HG03442 (cell line): ENCODE measurements around the gene PARD6B.
"Not testable (repeated sequence)": the region's sequence is repeated elsewhere in the genome, so short reads cannot be mapped to it uniquely, and the experiment has no call there.

Experiments used
- ATAC-seq: cut with Tn5 transposase; IDR thresholded peaks from one replicate; pipeline ENCODE4 v1.9.1; 2021; ENCODE audit warnings: mild to moderate bottlenecking, moderate library complexity; ENCODE audit not compliant: unreplicated experiment

PARD6B gene, protein sequence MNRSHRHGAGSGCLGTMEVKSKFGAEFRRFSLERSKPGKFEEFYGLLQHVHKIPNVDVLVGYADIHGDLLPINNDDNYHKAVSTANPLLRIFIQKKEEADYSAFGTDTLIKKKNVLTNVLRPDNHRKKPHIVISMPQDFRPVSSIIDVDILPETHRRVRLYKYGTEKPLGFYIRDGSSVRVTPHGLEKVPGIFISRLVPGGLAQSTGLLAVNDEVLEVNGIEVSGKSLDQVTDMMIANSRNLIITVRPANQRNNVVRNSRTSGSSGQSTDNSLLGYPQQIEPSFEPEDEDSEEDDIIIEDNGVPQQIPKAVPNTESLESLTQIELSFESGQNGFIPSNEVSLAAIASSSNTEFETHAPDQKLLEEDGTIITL

DNA sequence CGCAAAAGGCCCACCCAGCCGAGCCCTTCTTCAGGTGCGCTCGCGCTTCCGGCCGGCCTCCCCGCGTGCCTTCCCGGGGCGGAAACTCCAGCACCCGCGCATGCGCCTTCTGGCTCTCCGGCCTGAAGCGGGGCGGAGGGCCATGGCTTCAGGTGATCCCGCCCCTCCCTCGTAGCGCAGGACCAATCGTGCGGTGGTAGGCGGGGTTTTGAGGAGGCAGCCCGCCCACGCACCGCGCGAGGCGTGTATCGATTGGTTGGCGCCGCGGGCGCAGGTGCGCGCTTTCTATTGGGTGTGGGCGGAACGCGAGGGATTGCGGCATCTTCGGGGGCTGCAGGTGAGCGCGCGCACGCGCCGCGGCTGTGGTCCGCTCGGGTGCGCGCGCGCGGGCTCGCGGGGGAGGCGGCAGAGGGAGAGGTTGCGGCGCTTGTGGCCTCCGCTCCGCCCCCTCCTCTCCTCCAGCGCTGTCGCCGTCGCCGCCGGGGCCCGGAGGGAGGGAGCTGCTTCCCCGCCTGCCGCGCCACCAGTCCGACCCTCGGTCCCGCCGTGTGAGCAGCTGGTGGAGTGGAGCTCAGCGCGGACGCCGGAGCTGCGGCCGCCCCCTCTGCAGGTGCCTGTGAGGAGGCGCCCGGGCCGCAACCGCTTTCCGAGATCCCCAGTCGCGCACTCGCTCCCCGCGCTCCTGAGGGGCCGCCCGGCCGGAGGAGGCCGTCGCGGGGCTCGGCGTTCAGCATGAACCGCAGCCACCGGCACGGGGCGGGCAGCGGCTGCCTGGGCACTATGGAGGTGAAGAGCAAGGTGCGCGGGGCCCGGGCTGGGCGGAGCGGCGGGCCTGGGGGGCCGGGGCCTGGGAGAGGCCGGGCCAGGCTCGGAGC is at the start of gene PARD6B:
Gene PARD6B, plus strand, starts transcription at position 526 of the 875 bp plus-strand sequence. Its CDS starts 207 bp downstream, at position 733.
- peak; percentile 80 for ATAC-seq

DNA sequence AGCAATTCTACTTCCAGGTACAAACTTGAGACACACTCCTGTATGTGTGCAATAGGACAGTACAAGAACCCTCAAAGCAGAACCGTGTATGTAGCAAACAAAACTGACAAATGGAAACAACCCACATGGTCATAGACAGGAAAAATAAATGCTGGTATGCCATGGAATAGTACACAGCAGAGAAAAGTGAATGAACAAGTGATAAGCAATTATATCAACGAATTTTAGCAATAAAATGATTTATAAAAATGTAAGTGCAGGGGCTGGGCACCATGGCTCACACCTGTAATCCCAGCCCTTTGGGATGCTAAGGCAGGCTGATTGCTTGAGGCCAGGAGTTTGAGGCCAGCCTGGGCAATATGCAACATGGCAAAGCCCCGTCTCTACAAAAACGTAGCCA is 49.3 kb upstream of the PARD6B start:
- ATAC-seq, result no peak

DNA sequence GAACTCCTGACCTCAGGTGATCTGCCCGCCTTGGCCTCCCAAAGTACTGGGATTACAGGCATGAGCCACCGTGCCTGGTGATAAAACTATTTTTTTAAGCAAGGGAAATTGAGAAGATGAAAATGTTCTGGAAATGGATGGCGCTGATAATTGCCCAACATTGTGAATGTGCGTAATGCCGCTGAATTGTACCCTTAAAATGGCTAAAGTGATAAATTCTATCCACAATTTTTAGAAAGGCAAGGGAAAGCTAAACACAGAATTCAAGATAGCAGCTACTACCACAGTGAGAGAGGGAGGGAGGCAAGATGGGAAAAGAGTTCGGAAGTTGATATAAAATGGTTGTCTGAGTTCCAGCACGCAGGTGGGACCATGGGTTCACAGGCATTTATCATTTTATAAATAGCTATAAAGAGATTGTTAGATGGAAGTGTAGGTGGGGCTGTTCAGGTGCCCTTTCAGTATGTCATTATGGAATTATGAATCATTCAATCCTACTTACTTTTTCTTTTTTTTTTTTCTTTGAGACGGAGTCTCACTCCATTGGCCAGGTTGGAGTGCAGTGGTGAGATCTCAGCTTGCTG is 48.3 kb upstream of the PARD6B start:
- ATAC-seq, result no peak

DNA sequence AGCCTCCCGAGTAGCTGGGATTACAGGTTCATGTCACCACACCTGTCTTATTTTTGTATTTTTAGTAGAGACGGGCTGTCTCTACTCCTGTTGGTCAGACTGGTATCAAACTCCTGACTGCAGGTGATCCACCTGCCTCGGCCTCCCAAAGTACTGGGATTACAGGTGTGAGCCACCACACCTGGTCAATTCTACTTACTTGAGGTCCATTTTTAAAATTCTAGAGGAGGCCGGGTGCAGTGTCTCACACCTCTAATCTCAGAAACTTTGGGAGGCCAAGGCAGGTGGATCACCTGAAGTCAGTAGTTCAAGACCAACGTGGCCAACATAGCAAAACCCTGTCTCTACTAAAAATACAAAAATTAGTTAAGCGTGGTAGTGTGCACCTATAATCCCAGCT is 47.8 kb upstream of the PARD6B start:
- no peak for ATAC-seq

DNA sequence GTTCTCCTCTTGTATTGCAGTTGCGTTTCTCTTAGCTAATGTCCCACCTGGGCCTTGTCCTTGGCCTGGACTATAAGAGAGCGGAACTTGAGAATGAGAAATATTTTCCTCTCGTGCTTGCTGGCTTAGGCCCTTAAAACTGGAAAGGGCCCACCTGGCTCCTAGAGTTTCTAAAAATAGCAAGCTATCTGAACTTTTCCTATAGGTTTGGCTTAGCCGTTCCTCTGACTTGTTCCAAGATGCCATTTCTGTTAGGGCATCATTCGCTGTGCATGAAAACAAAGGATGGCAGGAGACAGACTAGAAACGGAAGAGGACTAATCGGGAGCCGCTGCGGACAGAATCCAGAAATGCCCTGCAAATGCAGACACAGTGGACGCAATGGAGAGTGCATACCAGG is 44.6 kb upstream of the PARD6B start:
- no peak for ATAC-seq

DNA sequence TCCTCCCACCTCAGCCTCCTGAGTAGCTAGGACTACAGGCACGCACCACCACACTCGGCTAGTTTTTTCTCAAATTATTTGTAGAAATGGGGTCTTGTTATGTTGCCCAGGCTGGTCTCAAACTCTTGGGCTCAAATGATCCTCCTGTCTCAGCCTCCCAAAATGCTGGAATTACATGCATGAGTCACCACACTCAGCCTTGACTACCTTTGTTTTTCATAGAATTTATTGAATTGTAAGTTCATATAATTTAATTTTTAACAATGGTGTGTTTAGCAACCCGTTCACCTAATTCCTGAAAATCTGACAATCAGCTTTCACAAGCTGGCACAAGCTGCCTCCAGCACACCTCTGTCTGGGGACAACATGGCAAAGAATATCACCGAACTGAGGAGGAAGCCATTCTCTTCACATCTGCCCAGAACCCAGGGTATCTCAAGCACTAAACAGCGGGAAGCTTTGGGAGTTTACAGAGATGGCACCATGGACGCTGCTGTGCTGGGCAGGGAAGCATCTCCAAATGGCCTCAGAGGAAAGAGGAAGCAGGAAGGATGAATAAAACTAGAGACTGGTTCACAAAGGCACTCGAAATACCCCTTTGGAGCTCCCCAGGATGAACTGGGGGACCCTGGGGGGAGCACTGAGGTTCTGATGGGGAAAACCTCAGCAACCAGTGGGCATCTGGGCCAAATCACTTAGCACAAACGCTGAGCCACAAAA is 43.0 kb upstream of the PARD6B start:
- ATAC-seq, result no peak

DNA sequence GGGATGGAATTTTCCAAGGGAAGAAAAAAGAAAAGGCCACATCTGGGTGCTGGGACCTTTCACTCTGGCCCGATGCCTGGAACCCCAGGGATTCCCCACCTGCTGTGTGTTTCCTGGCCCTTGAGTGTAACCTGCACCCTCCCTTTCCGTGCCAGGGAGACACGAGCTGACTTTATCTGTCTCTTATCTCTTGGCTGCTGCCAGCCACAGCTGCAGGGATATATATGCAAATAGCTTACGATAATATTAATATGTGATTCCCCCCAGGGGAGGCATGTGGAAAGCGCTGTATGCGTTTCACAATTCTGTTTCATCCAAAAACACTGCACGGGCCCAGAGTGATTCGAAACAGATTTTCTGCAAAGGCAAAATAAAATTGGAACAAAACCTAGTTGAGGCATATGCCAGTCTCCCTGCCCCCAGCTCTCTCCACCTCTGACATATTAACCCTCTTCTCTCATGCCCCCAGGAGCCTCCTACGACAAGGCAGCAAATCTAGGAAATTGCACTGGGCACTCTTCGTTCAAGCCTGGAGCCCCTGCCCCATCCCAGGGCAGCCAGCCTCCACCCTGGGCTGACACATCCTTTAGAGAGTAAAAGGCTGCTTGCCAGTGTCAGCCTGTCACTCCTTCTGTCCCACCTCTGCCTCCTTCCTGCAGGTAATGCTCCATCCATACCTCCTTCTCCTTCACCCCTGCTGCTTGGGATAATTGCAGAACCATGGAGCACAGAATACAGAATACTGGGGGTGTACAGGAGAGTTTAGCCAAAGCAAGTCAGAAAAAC is 41.3 kb upstream of the PARD6B start:
- no peak for ATAC-seq

DNA sequence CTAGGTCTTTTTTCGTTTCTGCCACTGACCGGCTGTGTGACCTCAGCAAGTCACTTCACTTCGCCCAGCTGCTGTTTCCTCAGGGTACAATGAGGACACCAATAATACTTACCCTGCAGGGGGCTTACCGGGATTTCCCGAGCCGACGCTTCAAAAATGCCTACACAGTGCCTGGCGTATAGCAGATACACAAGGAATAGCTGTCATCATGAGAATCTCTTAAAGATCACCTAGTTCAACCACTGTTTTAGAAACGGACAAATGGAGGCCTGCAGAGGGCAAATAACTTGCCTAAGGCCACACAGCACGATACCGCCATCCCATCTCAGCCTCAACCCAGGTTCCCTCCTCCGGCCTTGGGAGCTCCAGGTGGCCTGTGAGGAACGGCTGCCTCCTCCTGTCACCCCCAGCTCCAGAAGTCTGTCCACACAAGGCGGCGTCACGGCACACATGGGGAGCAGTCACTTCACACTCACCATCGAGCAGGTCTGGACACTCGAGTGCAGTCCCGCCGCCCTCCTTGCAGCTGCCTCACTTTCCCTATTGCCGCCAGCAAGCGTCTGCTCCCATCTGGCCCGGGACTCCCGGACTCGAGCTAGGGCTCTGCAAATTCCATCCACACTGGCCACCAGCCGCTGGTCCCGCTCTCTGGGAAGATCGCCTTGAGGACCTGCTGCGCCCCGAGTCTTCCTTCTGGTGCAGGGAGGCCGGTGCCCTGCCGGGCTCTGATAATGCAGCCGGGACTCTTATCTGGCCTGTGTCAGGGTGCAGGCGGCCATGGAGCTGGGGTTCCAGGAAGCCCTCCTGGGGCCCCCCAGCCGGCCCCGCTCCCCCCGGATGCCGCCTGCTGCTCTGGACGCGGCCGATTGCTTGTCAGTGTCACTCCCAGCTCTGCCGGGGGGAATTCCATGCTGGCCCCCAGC is 40.5 kb upstream of the PARD6B start, which contains the start of gene RIPOR3:
Gene RIPOR3, minus strand, starts transcription at position 893 of the 923 bp plus-strand sequence. Its CDS starts 414 bp downstream, at position 479.
- no peak for ATAC-seq

DNA sequence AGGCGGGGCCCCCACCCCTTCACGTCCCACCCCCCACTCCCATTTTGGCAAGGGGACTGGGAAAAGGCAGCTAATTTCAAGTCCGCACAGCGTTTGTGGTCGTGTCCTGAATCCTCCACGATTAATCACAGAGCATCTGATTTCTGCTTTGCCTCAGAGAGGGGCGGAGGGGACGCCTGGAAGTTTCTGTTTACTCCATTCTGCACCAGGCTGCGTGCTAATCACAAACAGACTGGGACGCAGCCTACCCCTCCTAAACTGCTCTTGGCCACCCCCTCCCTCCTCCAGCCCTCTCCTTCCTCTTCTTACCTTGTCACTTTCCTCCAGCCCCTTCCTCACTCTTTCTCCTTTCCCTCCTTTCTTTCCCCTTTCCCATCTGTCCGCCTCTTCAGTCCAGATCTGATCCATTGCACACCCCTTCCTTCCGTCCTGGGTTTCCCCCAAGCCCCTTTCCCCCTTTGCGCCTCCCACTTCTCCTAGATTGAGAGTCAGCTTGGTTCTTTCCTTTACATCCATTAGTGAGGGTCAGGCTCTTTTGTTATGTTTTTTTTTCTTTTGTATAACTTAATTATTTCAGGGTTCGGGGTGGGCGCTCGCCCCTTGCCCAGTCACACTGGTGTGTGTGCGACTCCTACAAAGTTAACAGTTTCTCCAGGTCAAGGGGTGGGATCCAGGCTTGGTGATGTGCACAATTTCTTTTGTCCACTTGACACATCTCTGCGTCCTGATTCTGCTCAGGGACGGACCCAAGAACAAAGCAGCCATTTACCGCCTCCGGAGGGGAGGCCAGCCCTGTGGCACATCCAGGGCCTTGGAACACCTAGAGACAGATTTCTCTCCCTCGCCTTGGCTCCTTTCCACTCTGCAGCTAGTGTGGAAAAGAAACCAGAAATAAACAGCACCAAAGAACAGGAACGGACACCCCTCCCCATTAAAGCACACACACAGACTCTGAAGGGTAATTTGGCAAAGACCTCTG is 39.5 kb upstream of the PARD6B start:
- ATAC-seq, result no peak

DNA sequence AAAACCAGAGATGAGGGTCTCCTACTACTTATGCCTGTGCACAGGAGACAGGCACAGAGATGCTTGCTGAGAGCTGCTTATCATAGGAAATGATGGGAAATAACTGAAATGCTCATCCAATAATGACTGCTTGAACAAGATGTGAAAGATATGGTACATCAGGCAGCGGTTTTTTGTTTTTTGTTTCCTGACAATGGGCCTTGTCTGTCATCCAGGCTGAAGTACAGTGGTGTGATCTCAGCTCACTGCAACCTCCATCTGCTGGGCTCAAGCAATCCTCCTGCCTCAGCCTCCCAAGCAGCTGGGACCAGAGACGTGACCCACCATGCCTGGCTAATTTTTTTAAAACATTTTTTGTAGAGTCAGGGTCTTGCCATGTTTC is 38.8 kb upstream of the PARD6B start:
- no peak for ATAC-seq

DNA sequence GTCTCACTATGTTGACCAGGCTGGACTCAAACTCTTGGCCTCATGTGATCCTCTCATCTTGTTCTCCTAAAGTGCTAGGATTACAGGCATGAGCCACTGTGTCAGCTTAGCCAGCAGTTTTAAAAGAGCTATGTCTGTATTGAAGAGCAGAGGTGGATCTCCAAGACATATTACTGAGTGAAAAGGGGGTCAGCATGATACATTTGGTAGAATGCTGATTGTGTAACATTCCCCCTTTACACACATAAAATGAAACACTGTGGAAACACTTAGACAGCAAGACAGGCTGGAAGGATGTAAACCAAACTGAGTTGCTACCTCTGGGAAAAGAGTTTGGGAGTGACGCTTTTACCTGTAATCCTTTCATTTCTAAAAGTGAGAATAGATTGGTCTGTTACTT is 38.4 kb upstream of the PARD6B start:
- ATAC-seq, result no peak

DNA sequence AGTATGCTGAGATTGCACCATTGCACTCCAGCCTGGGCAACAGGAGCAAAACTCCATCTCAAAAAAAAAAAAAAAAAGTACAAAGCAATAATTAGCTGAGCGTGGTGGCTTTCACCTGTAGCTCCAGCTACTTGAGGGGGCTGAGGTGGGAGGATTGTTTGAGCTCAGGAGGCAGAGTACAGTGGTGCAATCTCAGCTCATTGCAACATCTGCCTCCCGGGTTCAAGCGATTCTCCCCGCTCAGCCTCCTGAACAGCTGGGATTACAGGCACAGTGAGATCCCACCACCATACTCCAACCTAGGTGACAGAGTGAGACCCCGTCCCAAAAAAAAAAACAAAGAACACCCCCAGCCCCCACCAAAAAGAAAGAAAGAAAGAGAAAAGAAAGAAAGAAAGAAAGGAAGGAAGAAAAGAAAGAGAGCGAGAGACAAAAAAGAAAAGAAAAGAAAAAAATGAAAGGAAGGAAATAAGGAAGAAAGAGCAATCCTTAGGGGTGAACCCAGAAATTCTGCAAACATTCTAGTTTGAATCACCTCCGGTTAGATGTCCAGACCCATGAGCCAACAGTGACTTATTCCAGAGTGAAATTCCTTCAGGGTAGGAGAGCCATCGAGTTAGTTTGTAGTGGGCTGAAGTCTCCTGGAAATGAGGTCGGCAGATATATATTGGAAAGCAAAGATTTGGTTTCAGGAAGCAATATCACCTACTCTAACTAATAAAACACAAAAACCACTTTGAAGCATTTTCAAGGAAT is 36.8 kb upstream of the PARD6B start:
- no peak for ATAC-seq

DNA sequence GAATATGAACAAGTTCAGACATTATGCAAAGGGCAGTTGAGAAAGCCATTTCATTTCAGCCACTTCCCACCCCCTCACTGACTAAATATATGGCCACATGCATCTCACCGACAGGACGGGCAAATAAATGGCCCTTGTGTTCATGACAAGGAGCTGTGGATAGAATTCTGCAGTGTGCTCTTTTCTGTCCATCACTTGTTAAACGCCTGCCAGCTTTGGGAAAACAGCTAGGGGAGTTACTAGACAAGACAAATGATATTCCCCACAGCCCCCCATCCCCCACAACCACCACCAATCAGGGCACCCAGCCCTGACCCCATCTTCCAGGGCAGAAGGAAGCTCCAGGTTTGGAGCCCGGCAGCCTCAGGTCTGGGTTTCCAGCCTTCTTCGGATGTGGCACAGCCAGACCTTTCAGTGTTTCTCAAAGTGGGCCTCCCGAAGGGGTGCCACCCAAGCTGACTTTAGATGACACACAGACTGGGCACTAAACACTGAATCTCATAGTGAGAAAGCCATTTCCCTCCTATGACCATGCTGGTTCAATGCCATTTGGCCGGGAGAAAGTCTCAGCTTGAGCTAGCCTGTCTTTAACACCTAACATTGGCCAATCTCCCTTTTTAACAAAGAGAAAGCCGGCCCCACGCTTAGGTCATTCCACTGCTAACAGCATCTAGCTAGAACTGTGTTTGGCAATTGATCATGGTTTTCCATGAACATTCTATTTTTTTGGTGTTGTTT is 36.1 kb upstream of the PARD6B start:
- ATAC-seq, result no peak

DNA sequence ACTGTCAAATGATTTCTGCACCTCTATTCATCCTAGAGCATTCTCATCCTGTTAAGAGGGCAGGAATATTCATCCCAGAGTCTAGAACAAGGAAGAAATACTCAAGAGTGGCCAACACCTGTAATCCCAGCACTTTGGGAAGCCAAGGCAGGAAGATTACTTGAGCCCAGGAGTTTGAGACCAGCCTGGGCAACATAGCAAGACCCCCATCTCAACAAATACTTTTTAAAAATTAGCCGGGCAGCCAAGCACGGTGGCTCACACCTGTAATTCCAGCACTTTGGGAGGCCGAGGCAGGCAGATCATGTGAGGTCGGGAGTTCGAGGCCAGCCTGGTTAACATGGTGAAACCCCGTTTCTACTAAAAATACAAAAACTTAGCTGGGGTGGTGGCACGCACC is 33.1 kb upstream of the PARD6B start:
- ATAC-seq, result not testable (repeated sequence)

DNA sequence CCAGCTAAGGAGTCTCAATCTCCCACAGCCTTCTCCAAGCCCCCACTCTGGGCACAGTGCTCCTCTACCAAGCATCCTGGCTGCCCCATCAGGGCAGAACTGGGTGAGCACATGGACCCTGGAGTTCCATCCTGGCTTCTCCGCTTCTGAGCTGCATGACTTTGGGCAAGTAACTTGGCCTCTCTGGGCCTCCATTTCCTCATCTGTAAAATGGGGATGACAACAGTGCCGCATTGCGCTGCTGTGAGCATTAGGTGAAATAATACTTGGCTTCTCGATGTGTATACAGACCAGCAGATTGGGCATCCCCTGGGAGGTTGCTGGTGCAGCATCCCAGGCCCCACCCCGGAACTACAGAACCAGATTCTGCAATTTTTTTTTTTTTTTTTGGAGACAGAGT is 31.7 kb upstream of the PARD6B start:
- ATAC-seq, result no peak
